ENCODE data around the gene CASP6. TPM values are rescaled to one million over a fixed set of nuclear protein-coding genes. Genes with fewer than 3 reads are reported as not detected.

Gene CASP6
- total and polyA plus RNA-seq, 2 donors (not counting 1 experiment from before 2014, with no cell fraction given), result 7.7 to 11.6 TPM

DNA sequence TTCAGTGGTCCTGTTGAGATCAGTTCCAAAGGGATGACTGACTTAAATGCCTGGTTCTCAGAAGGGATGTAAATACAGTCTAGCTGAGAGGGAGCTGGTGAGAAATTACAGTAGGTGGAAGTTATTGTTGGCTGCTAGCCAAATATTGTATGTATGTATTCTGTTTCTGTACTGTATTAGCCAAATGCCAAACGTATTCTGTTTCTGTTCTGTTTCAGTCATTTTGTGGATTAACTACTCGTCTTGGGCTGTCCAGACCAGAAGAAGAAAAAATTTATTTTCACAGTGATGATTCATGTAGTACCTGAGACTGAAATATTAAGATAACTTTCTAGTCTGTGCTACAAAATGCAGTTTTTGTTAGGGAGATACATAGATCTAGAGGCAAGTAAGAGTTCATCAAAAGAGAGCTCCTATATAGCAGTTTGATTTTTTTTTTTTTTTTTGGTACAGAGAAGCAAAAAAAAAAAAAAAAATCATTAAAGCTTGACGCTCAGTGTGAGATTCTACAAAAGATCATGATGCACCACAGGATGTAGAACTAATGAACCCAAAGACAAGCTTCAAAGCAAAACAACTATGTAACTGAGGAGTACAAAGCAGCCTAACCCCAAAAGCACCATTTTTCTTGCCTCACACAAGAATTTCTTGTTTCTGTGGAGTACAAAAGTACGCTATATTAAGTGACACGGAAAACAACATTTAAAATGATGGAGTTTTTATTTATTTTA lies 54.8 kb downstream of the CASP6 start:
- H3K27me3 ChIP-seq (replicated peaks in 1 of 4; ENCODE audit: control extremely low read depth in 1 of 4, control insufficient read depth in 3 of 4, insufficient read depth in 4 of 4, low read length in 3 of 4), result no peaks in the 10 kb centered on the region
- H3K9me3 Mint-ChIP-seq (ENCODE audit: insufficient read depth), result peaks cover 11% of the 10 kb centered on the region
- H3K27ac Mint-ChIP-seq, result peak overlapping the region; percentile 64
- peak overlapping the region; percentile 35 for H3K4me3 Mint-ChIP-seq
- H3K4me1 ChIP-seq (ENCODE audit: control insufficient read depth in 2 of 2, insufficient read depth in 2 of 2, low read length in 2 of 2), result peaks cover 12 to 18% of the 10 kb centered on the region in 2 donors
- ChIA-PET POLR2A (interaction anchor here (0.6 kb wide), 3 partner anchors 82 to 1393 kb away, joined by 4 to 6 read pairs (median 4); no protein-coding TSS in a partner anchor), CTCF (no interaction called here)
- peaks cover 78% of the 10 kb centered on the region for H3K79me2 ChIP-seq (ENCODE audit: control insufficient read depth, insufficient read depth, low read length)
- H3K4me3 ChIP-seq (ENCODE audit: control extremely low read depth in 1 of 5, extremely low read depth in 1 of 5, insufficient read depth in 1 of 5, low read depth in 2 of 5, low read length in 4 of 5), result no peak overlapping the region
- no peak for TF ChIP-seq EZH2 (IDR thresholded peaks at IDR 0.05; ENCODE audit: borderline replicate concordance, insufficient read depth, low read depth, low read length, poor library complexity, severe bottlenecking)
- peaks cover 7 to 20% (median 12%) of the 10 kb centered on the region in 3 donors for H3K9me3 ChIP-seq (ENCODE audit: control extremely low read depth in 1 of 3, control insufficient read depth in 2 of 3, insufficient read depth in 1 of 3, low read length in 2 of 3)
- ATAC-seq (ENCODE audit: low read depth), result peak; percentile 17
- peak overlapping the region; percentile 4 for H3K4me2 ChIP-seq (replicated peaks; ENCODE audit: low read depth, low read length, poor library complexity, severe bottlenecking)
- H3K27ac ChIP-seq (ENCODE audit: low read length in 2 of 2), result peak overlapping the region in 1 of 2 donors; percentile 1
- intact Hi-C loops (cut with micrococcal nuclease), result no loop called here
- H3K9ac ChIP-seq (ENCODE audit: low read length), result no peak overlapping the region
- DNase-seq, result peak; percentile 7
- no CpG with 5 or more reads among the region's 5 CpGs for whole genome bisulfite sequencing (ENCODE audit: insufficient coverage)
- H3K36me3 ChIP-seq (replicated peaks in 1 of 2; ENCODE audit: control extremely low read depth in 1 of 2, control insufficient read depth in 1 of 2, extremely low read depth in 1 of 2, insufficient read depth in 2 of 2, low read length in 1 of 2), result peaks cover 4 to 9% of the 10 kb centered on the region in 2 experiments
- H4K20me1 ChIP-seq (ENCODE audit: control insufficient read depth, insufficient read depth, low read length, poor library complexity, severe bottlenecking), result peaks cover 44% of the 10 kb centered on the region
- H2AFZ ChIP-seq (ENCODE audit: insufficient read depth, low read depth, low read length, poor library complexity, severe bottlenecking), result no peak overlapping the region
- H3K27me3 Mint-ChIP-seq, result no peaks in the 10 kb centered on the region
- peaks cover 32% of the 10 kb centered on the region for H3K4me1 Mint-ChIP-seq

DNA sequence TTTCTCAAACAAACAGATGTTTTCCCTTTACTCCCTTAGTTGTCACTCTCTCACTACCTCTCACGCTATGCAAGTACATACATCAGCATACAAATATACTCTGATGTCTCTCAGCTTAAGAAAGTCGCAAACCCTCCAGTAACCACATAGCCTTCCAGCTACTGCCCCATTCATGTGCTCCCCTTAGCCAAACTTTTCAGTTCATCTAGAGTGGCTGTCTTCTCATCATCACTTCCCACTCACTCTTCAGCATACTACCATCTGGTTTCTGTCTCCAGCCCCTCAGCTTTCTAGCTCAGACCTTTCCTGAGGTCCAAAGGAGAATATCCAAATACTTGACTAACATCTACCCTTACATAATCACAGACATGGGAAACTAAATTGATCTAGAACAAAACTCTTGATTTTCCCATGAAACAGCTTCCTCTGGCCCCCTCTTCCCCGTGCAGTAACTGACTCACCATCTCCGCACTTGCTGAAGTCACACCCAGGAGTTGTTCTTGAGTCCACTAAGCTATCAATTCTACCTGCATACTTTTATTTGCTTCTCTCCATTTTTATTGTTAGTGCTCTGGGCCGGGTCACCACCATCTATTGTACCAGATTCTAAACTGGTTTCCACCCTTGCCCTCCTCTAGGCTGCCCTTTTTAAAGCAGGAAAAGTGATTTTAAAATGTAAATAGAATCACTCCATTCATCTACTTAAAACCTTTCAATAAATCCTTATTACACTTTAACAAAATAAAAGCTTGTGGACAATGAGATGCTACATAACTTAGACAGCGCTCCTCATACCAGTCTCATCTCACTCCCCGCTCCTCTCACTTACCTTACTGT lies 57.2 kb downstream of the CASP6 start:
- Mint-ChIP-seq H3K4me1 (peaks cover 42% of the 10 kb centered on the region), H3K4me3 (no peak overlapping the region), H3K27me3 (no peaks in the 10 kb centered on the region), H3K27ac (no peak overlapping the region), H3K9me3 (ENCODE audit: insufficient read depth) (no peaks in the 10 kb centered on the region)
- Histone ChIP-seq H3K4me2 (replicated peaks; ENCODE audit: low read depth, low read length, poor library complexity, severe bottlenecking) (no peak overlapping the region), H3K9me3 (ENCODE audit: control extremely low read depth in 1 of 3, control insufficient read depth in 2 of 3, insufficient read depth in 1 of 3, low read length in 2 of 3) (peaks cover 0 to 5% (median 3%) of the 10 kb centered on the region in 3 donors), H4K20me1 (ENCODE audit: control insufficient read depth, insufficient read depth, low read length, poor library complexity, severe bottlenecking) (peaks cover 54% of the 10 kb centered on the region), H3K4me3 (ENCODE audit: control extremely low read depth in 1 of 5, extremely low read depth in 1 of 5, insufficient read depth in 1 of 5, low read depth in 2 of 5, low read length in 4 of 5) (no peak overlapping the region), H3K4me1 (ENCODE audit: control insufficient read depth in 2 of 2, insufficient read depth in 2 of 2, low read length in 2 of 2) (peaks cover 16 to 22% of the 10 kb centered on the region in 2 donors), H2AFZ (ENCODE audit: insufficient read depth, low read depth, low read length, poor library complexity, severe bottlenecking) (no peak overlapping the region), H3K9ac (ENCODE audit: low read length) (no peak overlapping the region), H3K79me2 (ENCODE audit: control insufficient read depth, insufficient read depth, low read length) (peaks cover 82% of the 10 kb centered on the region), H3K36me3 (replicated peaks in 1 of 2; ENCODE audit: control extremely low read depth in 1 of 2, control insufficient read depth in 1 of 2, extremely low read depth in 1 of 2, insufficient read depth in 2 of 2, low read length in 1 of 2) (peaks cover 0 to 4% of the 10 kb centered on the region in 2 experiments), H3K27me3 (replicated peaks in 1 of 4; ENCODE audit: control extremely low read depth in 1 of 4, control insufficient read depth in 3 of 4, insufficient read depth in 4 of 4, low read length in 3 of 4) (no peaks in the 10 kb centered on the region), H3K27ac (ENCODE audit: low read length in 2 of 2) (no peak overlapping the region)
- ATAC-seq (ENCODE audit: low read depth) (no peak), DNase-seq (no peak)
- POLR2A ChIA-PET, result no interaction called here
- CTCF ChIA-PET, result no interaction called here
- TF ChIP-seq, protein P1, sequence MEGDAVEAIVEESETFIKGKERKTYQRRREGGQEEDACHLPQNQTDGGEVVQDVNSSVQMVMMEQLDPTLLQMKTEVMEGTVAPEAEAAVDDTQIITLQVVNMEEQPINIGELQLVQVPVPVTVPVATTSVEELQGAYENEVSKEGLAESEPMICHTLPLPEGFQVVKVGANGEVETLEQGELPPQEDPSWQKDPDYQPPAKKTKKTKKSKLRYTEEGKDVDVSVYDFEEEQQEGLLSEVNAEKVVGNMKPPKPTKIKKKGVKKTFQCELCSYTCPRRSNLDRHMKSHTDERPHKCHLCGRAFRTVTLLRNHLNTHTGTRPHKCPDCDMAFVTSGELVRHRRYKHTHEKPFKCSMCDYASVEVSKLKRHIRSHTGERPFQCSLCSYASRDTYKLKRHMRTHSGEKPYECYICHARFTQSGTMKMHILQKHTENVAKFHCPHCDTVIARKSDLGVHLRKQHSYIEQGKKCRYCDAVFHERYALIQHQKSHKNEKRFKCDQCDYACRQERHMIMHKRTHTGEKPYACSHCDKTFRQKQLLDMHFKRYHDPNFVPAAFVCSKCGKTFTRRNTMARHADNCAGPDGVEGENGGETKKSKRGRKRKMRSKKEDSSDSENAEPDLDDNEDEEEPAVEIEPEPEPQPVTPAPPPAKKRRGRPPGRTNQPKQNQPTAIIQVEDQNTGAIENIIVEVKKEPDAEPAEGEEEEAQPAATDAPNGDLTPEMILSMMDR (IDR thresholded peaks at IDR 0.05), result no peak
- TF ChIP-seq EZH2 (IDR thresholded peaks at IDR 0.05; ENCODE audit: borderline replicate concordance, insufficient read depth, low read depth, low read length, poor library complexity, severe bottlenecking), result no peak
- WGBS (ENCODE audit: insufficient coverage), result 100% methylated on average over 3 of the region's 7 CpGs
- intact Hi-C loops (cut with micrococcal nuclease), result no loop called here
